ENCODE data around the gene PDZD7.

The PDZD7 gene

GRCh38 chr10:101001659-101002035 lies 29.3 kb downstream of the PDZD7 start:
- DNase-seq (ENCODE audit: low spot score): no peak

DNA sequence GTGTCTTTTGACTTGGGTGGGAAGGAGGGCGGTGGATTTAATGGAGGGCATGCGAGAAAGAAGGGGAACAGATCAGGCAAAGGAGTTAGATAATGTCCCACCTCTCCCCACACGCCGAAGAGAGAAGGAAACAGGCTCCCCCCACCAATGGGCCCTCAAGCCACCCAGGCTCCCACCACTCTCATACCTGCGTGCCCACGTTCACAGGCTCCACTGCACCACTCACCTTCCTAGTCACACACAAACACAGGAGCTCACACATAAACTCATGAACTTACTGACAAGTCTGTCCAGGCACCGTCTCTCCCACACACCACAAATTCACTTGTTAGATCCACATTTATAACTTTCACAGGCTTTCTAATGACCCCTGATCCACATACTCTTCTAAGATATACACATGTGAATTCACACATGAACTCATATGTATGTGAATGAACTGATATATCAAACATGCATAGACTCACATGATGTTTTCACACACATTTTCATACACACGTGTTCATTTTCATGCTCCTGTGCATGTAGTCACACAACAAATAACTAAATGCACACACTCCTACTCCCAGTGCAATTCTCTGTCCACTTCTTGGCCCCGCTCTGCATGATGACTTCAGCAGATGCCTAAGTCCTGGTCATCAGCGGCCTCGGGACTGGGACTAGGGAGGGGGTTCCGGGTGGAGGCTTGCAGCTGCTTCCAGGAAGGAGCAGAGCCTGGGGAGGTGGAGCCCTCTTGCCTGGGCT lies 29.8 kb downstream of the PDZD7 start:
- DNase-seq (ENCODE audit: low spot score): peak; percentile 91

DNA sequence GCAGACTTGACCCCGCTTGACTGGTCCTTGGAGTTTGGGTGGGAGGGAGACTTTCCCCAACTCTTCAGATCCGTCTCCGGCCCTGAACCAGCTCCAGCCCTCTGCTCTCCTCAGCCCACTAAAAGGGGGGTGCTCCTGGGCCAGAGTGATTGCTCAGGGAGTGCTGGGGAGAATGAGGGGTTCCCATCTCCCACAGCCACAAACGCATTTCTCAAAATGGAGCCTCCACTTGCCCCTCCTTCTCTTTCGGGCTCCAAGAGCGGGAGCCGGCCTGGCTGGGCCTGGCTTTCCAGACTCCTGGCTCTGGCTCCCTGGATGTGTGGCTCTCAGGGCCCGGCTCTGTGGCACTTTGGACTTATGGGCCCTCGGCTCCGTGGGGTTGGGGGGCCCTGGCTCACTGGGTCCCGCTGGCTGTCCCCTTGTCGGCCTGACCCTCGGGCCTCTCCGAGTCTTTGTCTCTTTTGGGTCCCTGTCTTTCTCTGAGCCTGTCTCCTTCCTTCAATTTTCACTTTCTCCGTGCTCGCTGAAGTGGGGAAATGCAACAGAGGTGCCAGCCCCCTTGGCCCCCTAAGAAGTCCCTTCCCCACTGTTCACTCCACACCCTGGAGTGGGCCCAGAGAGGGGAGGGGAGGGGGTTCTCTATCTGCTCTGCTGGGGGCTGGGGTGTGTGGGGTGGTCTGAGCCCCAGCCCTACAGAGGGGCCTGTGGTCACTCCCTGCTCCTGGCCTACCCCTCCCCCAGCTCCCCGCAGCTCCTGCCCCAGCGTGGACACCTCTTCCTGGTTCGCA lies 30.6 kb downstream of the PDZD7 start:
- DNase-seq (ENCODE audit: low spot score): peak; percentile 45

- DNase-seq (ENCODE audit: low spot score): no peak
Observed at GRCh38 chr10:100999742-101000126, 31.2 kb downstream of the PDZD7 start, which contains the start of gene LZTS2. Gene LZTS2 (plus strand): TSS chr10:100999808. CDS start chr10:101002539, 2,731 bp downstream.

DNA sequence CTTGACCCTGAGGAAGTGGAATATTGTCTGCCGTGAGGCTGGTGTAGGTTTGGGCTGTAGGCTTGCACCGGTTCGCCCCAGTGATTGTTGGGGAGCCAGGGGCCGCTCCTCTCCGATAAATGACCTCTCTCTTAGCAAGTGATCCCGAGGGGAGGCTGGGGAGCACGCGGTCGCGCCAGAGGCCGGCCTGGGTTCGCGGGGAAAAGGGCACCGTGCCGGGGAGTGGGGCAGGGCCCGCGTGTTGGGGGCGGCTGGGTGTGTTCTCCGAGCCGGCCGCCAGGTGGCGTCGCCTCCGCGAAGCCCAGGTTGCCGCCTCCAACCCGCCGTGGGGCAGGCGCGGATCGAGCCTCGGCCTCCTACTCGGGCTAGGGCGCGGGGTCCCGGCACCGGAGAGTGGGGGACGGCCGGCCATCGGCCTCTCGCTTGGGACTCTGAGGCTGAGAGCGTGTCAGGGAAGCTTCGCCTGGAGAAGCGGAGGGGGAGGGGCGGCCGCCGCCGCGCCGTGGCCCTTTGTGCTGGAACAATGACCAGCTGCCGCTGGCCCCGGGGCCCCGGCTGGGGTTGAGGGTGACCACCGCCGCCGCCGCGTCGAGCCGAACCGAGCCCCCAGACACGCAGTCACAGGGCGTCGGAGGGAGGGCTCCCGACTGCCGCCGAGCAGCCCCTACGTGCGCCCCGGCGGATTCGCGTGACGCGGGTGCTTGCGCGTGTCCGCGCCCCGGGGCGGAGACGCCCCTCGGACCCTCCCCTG lies 31.8 kb downstream of the PDZD7 start:
- peak; percentile 92 for DNase-seq (ENCODE audit: low spot score)

- peak; percentile 86 for DNase-seq (ENCODE audit: low spot score)
Observed at GRCh38 chr10:100998183-100998990, 32.5 kb downstream of the PDZD7 start.

DNA sequence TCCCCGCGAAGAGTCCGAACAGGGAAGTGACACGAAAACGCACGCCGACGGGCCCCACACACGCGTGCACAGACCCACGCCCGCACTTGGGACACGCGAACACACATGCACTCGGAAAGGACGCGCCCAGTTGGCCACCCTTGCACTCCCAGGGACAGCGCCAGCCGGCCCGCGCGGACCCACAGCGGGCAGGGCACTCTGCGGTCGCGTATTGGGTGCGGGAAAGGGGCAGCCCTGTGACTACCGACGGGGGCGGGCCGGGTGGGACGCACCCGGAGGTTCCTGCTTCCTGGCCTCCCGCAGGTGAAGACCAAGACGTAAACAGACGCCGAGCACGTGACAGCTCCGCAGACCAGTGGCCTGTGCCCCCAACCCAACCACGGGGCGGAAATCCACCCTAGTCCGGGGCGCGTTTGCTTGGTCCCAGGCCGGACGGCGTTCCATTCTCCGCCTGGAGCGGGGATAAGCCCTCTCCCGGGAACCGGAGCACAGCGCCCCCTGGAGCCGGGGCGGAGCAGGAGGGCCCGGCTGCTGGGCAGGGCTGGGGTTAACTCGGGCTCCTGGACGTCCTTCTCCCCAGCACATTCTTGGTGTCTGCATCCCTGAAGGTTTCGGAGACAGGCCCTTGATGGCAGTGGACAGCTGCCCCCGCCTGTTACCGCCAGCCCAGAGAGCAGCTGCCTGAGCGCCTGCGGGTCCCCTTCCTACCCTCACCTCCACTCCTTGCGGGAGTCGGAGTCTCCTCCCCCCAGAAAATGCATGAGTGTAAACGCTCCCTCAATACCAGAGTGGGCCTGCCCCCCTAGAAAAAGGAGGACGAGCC lies 33.4 kb downstream of the PDZD7 start:
- DNase-seq (ENCODE audit: low spot score): peak; percentile 92

GRCh38 chr10:100996678-100997359 lies 34.1 kb downstream of the PDZD7 start:
- peak; percentile 39 for DNase-seq (ENCODE audit: low spot score)

GRCh38 chr10:100995181-100995580 lies 35.7 kb downstream of the PDZD7 start:
- DNase-seq (ENCODE audit: low spot score): no peak

GRCh38 chr10:100993986-100994708 lies 36.8 kb downstream of the PDZD7 start:
- DNase-seq (ENCODE audit: low spot score): peak; percentile 61

GRCh38 chr10:100989088-100989487 lies 41.8 kb downstream of the PDZD7 start:
- DNase-seq (ENCODE audit: low spot score): no peak

DNA sequence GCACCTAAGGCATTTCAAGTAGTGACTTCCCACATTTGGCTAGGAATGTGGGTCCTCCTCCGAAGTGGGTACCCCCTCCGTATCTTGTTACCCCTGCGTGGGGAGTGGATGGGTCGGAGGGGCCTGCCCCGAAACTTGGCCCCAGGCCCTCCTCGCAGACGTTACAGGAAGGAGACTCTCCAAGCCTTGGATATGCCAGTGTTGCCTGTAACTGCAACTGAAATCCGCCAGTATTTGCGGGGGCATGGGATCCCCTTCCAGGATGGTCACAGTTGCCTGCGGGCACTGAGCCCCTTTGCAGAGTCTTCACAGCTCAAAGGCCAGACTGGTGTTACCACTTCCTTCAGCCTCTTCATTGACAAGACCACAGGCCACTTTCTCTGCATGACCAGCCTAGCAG lies 42.8 kb downstream of the PDZD7 start:
- no peak for DNase-seq (ENCODE audit: low spot score)

DNA sequence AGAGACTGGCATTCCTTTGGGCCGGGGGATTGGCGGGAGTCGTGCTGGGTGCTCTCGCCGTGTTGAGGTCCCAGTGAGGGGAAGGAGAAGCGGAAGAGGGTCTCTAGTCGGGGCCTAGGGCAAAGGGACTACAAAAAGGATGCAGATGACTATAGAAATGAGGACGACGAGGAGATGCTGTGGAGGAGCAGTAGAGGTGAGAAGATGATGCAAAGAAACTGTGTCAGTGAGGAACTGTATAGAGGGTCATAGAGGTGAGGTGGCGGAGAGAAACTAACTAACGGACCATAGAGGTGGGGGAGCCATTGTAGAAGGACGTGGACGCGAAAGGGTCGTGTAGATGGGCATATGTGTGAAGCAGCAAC lies 43.3 kb downstream of the PDZD7 start:
- DNase-seq (ENCODE audit: low spot score): no peak

GRCh38 chr10:100986952-100987684 lies 43.8 kb downstream of the PDZD7 start, which contains the start of the genes MRPL43 and TWNK:
Gene MRPL43 (minus strand): TSS chr10:100987497. CDS start chr10:100987443, 54 bp downstream.
Gene TWNK (plus strand): TSS chr10:100987543. CDS start chr10:100988211, 668 bp downstream.
- DNase-seq (ENCODE audit: low spot score): peak; percentile 94

DNA sequence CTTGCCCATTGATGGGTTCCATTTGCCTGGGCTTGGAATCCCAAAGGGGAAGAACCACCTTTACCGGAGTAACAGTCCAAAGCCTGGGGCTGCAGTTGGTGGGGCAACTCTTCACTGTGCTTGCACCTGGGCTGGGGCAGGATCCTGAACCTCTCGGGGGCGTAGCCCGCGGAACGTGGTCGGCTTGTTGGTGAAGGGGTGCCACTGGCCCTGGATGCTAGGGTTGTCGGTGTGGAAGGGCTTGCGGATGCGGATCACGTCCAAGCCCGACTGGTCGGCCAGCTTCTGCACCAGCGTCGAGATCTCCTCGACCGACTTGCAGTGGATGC lies 44.3 kb downstream of the PDZD7 start:
- DNase-seq (ENCODE audit: low spot score): no peak

DNA sequence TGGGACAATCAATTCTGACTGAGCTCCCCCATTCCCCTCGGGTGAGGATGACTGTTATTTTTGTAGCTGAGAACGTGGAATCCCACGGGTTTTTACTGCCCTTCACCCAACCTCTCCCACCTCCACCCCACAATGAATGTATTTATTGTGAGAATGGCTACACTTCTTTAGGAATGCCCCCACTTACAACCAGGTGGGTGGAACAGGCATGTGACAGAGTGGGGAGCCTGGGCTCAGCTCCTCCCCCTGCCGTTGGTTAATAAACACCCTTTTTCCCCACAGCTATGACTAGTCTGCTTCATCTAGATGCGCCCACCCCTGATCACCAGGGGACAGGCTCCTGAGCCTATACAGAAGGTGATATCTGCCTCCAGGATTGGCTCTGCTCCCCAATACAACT lies 45.6 kb downstream of the PDZD7 start:
- DNase-seq (ENCODE audit: low spot score): no peak

GRCh38 chr10:100984672-100985177 lies 46.2 kb downstream of the PDZD7 start:
- DNase-seq (ENCODE audit: low spot score): no peak

GRCh38 chr10:100983868-100984671 lies 46.9 kb downstream of the PDZD7 start:
- no peak for DNase-seq (ENCODE audit: low spot score)
